ENCODE data around the gene NCAM1. TPM values are rescaled to one million over a fixed set of nuclear protein-coding genes. Genes with fewer than 3 reads are reported as not detected.

Gene NCAM1
- total RNA-seq, 1 experiment from 2014 or later: 5.9 TPM

DNA sequence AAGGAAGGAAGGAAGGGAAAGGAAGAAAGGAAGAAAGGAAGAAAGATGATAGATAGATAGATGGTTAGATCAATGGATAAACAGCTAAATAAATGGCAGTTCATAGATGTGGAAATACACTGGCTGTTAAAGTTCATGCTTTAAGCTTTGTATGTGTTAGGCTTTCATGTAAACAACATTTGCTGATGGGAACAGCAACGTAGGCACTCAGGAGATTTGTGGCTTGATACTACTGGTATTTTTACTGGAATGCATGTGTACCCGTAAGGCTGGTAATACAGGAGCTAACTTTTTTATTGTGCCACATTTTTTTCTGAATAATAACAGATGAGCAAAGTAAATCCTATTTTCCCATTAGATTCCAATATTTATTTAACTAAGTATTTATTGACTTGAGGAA lies 85.6 kb downstream of the NCAM1 start:
- Mint-ChIP-seq H3K4me1 (peaks cover 13% of the 10 kb centered on the region), H3K4me3 (no peak overlapping the region), H3K9me3 (peaks cover 18% of the 10 kb centered on the region), H3K27me3 (ENCODE audit: low read depth) (no peaks in the 10 kb centered on the region; the same call in 1 of the 2 replicates), H3K36me3 (no peaks in the 10 kb centered on the region; the same call in 1 of the 2 replicates), H3K27ac (no peak overlapping the region)
- ChIA-PET CTCF (no interaction called here), POLR2A (no interaction called here)
- ATAC-seq (no peak), DNase-seq (ENCODE audit: low spot score) (no peak)
- no peak for TF ChIP-seq ETV6 (CRISPR knock-in tag; IDR thresholded peaks at IDR 0.05)
- no peak for TF ChIP-seq NFYB (CRISPR knock-in tag; conservative IDR thresholded peaks at IDR 0.05; ENCODE audit: low read depth)
- TF ChIP-seq, protein P1, sequence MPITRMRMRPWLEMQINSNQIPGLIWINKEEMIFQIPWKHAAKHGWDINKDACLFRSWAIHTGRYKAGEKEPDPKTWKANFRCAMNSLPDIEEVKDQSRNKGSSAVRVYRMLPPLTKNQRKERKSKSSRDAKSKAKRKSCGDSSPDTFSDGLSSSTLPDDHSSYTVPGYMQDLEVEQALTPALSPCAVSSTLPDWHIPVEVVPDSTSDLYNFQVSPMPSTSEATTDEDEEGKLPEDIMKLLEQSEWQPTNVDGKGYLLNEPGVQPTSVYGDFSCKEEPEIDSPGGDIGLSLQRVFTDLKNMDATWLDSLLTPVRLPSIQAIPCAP (CRISPR knock-in tag; IDR thresholded peaks at IDR 0.05): no peak
- TF ChIP-seq ZNF671 (CRISPR knock-in tag; IDR thresholded peaks at IDR 0.05): no peak

GRCh38 chr11:113048820-113049768 lies 87.9 kb downstream of the NCAM1 start:
- peaks cover 6% of the 10 kb centered on the region for H3K4me1 Mint-ChIP-seq
- ATAC-seq: no peak
- ChIA-PET CTCF (interaction anchor here (0.8 kb wide), 1 partner anchor 24 kb away, joined by 3 read pairs; no protein-coding TSS in a partner anchor), POLR2A (no interaction called here)
- H3K27ac Mint-ChIP-seq: no peak overlapping the region
- no peak overlapping the region for H3K4me3 Mint-ChIP-seq
- H3K9me3 Mint-ChIP-seq: peaks cover 23% of the 10 kb centered on the region
- DNase-seq (ENCODE audit: low spot score): no peak
- H3K36me3 Mint-ChIP-seq: no peaks in the 10 kb centered on the region; the same call in 1 of the 2 replicates
- H3K27me3 Mint-ChIP-seq (ENCODE audit: low read depth): no peaks in the 10 kb centered on the region; the same call in 1 of the 2 replicates
- no peak for TF ChIP-seq EMX1 (CRISPR knock-in tag; IDR thresholded peaks at IDR 0.05)
- no peak for TF ChIP-seq MXD4 (CRISPR knock-in tag; IDR thresholded peaks at IDR 0.05; ENCODE audit: borderline replicate concordance)
- TF ChIP-seq MAX (CRISPR knock-in tag; IDR thresholded peaks at IDR 0.05): no peak
- no peak for TF ChIP-seq ZNF512 (CRISPR knock-in tag; IDR thresholded peaks at IDR 0.05; ENCODE audit: borderline replicate concordance)
- TF ChIP-seq NFE2L1 (CRISPR knock-in tag; IDR thresholded peaks at IDR 0.05): no peak
- TF ChIP-seq, protein P2, sequence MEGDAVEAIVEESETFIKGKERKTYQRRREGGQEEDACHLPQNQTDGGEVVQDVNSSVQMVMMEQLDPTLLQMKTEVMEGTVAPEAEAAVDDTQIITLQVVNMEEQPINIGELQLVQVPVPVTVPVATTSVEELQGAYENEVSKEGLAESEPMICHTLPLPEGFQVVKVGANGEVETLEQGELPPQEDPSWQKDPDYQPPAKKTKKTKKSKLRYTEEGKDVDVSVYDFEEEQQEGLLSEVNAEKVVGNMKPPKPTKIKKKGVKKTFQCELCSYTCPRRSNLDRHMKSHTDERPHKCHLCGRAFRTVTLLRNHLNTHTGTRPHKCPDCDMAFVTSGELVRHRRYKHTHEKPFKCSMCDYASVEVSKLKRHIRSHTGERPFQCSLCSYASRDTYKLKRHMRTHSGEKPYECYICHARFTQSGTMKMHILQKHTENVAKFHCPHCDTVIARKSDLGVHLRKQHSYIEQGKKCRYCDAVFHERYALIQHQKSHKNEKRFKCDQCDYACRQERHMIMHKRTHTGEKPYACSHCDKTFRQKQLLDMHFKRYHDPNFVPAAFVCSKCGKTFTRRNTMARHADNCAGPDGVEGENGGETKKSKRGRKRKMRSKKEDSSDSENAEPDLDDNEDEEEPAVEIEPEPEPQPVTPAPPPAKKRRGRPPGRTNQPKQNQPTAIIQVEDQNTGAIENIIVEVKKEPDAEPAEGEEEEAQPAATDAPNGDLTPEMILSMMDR (IDR thresholded peaks at IDR 0.05): no peak
- TF ChIP-seq, protein P3, sequence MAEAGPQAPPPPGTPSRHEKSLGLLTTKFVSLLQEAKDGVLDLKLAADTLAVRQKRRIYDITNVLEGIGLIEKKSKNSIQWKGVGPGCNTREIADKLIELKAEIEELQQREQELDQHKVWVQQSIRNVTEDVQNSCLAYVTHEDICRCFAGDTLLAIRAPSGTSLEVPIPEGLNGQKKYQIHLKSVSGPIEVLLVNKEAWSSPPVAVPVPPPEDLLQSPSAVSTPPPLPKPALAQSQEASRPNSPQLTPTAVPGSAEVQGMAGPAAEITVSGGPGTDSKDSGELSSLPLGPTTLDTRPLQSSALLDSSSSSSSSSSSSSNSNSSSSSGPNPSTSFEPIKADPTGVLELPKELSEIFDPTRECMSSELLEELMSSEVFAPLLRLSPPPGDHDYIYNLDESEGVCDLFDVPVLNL (CRISPR knock-in tag; IDR thresholded peaks at IDR 0.05; ENCODE audit: borderline replicate concordance, low read depth): no peak
- no peak for TF ChIP-seq ZNF219 (CRISPR knock-in tag; IDR thresholded peaks at IDR 0.05; ENCODE audit: borderline replicate concordance)
- no peak for TF ChIP-seq MYBL2 (CRISPR knock-in tag; IDR thresholded peaks at IDR 0.05)
- TF ChIP-seq RELA (CRISPR knock-in tag; IDR thresholded peaks at IDR 0.05; ENCODE audit: borderline replicate concordance): no peak
- no peak for TF ChIP-seq CDX4 (CRISPR knock-in tag; IDR thresholded peaks at IDR 0.05; ENCODE audit: borderline replicate concordance)
- no peak for TF ChIP-seq ATF1 (CRISPR knock-in tag; IDR thresholded peaks at IDR 0.05)
- TF ChIP-seq E2F1 (CRISPR knock-in tag; IDR thresholded peaks at IDR 0.05): no peak
- no peak for TF ChIP-seq ZNF671 (CRISPR knock-in tag; IDR thresholded peaks at IDR 0.05)
- no peak for TF ChIP-seq SMAD4 (CRISPR knock-in tag; IDR thresholded peaks at IDR 0.05)
- TF ChIP-seq ZNF263 (CRISPR knock-in tag; IDR thresholded peaks at IDR 0.05; ENCODE audit: low read depth): no peak
- TF ChIP-seq ETV6 (CRISPR knock-in tag; IDR thresholded peaks at IDR 0.05): no peak
- TF ChIP-seq, protein P4, sequence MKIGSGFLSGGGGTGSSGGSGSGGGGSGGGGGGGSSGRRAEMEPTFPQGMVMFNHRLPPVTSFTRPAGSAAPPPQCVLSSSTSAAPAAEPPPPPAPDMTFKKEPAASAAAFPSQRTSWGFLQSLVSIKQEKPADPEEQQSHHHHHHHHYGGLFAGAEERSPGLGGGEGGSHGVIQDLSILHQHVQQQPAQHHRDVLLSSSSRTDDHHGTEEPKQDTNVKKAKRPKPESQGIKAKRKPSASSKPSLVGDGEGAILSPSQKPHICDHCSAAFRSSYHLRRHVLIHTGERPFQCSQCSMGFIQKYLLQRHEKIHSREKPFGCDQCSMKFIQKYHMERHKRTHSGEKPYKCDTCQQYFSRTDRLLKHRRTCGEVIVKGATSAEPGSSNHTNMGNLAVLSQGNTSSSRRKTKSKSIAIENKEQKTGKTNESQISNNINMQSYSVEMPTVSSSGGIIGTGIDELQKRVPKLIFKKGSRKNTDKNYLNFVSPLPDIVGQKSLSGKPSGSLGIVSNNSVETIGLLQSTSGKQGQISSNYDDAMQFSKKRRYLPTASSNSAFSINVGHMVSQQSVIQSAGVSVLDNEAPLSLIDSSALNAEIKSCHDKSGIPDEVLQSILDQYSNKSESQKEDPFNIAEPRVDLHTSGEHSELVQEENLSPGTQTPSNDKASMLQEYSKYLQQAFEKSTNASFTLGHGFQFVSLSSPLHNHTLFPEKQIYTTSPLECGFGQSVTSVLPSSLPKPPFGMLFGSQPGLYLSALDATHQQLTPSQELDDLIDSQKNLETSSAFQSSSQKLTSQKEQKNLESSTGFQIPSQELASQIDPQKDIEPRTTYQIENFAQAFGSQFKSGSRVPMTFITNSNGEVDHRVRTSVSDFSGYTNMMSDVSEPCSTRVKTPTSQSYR (CRISPR knock-in tag; IDR thresholded peaks at IDR 0.05): no peak
- no peak for TF ChIP-seq NR1H2 (CRISPR knock-in tag; IDR thresholded peaks at IDR 0.05)
- TF ChIP-seq RORB (CRISPR knock-in tag; IDR thresholded peaks at IDR 0.05): no peak
